Endodermal cell (in vitro differentiated cells): ENCODE data around the gene MCFD2. TPM values are rescaled to one million over a fixed set of nuclear protein-coding genes. Genes with fewer than 3 reads are reported as not detected.

Experiments used
- DNase-seq: peaks from one replicate; pipeline ENCODE4 v3.0.0-alpha.2; 2017
- H3K27ac ChIP-seq: 2 replicates; pipeline ENCODE4 v1.5.1; 2013; ENCODE audit warnings: mild to moderate bottlenecking, low read depth, low read length, moderate library complexity
- H3K27me3 ChIP-seq: 2 replicates; pipeline ENCODE4 v1.6.1; 2013; ENCODE audit warnings: mild to moderate bottlenecking, low read length, moderate library complexity; ENCODE audit not compliant: insufficient read depth, control insufficient read depth, poor library complexity, severe bottlenecking
- H3K36me3 ChIP-seq: 2 replicates; pipeline ENCODE4 v1.7.0; 2013; ENCODE audit warnings: mild to moderate bottlenecking, low read length, moderate library complexity; ENCODE audit not compliant: control insufficient read depth, insufficient read depth
- H3K4me1 ChIP-seq: one replicate; pipeline ENCODE4 v1.7.0; 2013; ENCODE audit warnings: low read length; ENCODE audit not compliant: control insufficient read depth, insufficient read depth
- H3K4me3 ChIP-seq: 2 replicates; pipeline ENCODE4 v1.5.1; 2013; ENCODE audit warnings: mild to moderate bottlenecking, low read length, moderate library complexity
- H3K9ac ChIP-seq: 2 replicates; pipeline ENCODE4 v1.6.1; 2013; ENCODE audit warnings: mild to moderate bottlenecking, low read length, moderate library complexity; ENCODE audit not compliant: poor library complexity, severe bottlenecking; ENCODE audit errors: extremely low read depth
- H3K9me3 ChIP-seq: 2 replicates; pipeline ENCODE4 v1.6.1; 2013; ENCODE audit warnings: mild to moderate bottlenecking, low read length, moderate library complexity; ENCODE audit not compliant: control insufficient read depth
- H3K27ac Mint-ChIP-seq: 2 replicates; pipeline ENCODE4 v1.8.0; 2020; ENCODE audit warnings: mixed read lengths
- H3K27me3 Mint-ChIP-seq: 2 replicates; pipeline ENCODE4 v1.8.0; 2021; ENCODE audit warnings: mild to moderate bottlenecking, mixed read lengths; ENCODE audit not compliant: insufficient read depth
- H3K36me3 Mint-ChIP-seq: 2 replicates; pipeline ENCODE4 v1.8.0; 2020; ENCODE audit warnings: low read depth, mixed read lengths
- H3K4me1 Mint-ChIP-seq: 2 replicates; pipeline ENCODE4 v1.8.0; 2020; ENCODE audit warnings: mixed read lengths
- H3K4me3 Mint-ChIP-seq: 2 replicates; pipeline ENCODE4 v1.8.0; 2020; ENCODE audit warnings: mild to moderate bottlenecking, moderate library complexity, mixed read lengths
- H3K9me3 Mint-ChIP-seq: 2 replicates; pipeline ENCODE4 v1.8.0; 2020; ENCODE audit warnings: mild to moderate bottlenecking, mixed read lengths
- WGBS, 2 experiments: methylation state at CpG; one replicate each; pipeline versions ENCODE4 v1.1.5 to v1.1.7; 2013; ENCODE audit warnings: missing lambda C conversion rate in 2 of 2, mixed read lengths in 1 of 2; ENCODE audit not compliant: insufficient coverage in 1 of 2, insufficient read length in 1 of 2; 5-methylcytosine and 5-hydroxymethylcytosine counted together
- total RNA-seq, 2 donors: library from RNA; stranded (reverse); fragmentation: NEBNext Ultra II Directional in 1 of 2; extraction: Animal tissue kit (Norgen Biotek cat#: 25700) in 1 of 2; gene quantifications; 2 replicates in 1 of 2; 3 replicates in 1 of 2; pipeline ENCODE4 v1.2.1, GENCODE V29; 2021
- TF ChIP-seq, protein P1 (sequence below): fragments of 200-600 bp; sonication (generic); conservative IDR thresholded peaks from 2 replicates; pipeline ENCODE4 v1.5.0; 2021; ENCODE audit warnings: antibody characterized with exemption, mild to moderate bottlenecking

Gene MCFD2
- total RNA-seq, 2 donors from 2014 or later: 82.4 to 82.9 TPM

DNA sequence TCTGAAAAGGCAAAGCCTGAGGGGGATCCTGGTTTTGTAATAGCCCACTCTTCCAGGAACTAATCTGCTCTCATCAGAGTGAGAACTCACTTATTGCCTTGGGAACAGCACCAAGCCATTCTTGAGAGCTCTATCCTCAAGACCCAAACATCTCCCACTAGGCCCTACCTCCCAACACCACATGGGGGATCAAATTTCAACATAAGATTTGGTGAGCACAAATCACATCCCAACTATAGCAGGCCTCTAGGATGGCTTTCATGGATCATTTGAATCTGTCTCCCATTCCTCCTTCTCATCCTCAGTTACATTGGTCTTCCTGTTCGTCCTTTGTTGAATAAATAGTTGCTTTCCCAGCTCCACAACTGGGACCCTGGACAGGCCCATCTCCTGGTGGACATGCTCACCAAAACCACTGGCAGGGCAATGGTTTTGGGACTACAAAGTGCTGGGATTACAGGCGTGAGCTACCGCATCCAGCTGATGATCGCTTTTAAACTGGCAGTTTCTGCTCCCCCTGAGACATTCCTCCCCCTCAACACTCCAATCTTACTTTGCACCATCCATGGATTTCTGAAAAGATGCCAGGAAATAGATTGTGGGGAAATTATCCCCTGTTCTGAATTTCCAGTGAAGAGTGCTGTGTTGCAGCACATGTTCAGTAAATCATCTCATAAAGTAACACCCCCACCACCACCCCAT lies 42.6 kb downstream of the MCFD2 start:
- Histone ChIP-seq H3K27ac (no peak overlapping the region), H3K36me3 (no peaks in the 10 kb centered on the region), H3K4me3 (no peak overlapping the region), H3K27me3 (no peaks in the 10 kb centered on the region), H3K9me3 (no peaks in the 10 kb centered on the region), H3K9ac (no peak overlapping the region), H3K4me1 (peaks cover 10% of the 10 kb centered on the region)
- TF ChIP-seq, protein P1, sequence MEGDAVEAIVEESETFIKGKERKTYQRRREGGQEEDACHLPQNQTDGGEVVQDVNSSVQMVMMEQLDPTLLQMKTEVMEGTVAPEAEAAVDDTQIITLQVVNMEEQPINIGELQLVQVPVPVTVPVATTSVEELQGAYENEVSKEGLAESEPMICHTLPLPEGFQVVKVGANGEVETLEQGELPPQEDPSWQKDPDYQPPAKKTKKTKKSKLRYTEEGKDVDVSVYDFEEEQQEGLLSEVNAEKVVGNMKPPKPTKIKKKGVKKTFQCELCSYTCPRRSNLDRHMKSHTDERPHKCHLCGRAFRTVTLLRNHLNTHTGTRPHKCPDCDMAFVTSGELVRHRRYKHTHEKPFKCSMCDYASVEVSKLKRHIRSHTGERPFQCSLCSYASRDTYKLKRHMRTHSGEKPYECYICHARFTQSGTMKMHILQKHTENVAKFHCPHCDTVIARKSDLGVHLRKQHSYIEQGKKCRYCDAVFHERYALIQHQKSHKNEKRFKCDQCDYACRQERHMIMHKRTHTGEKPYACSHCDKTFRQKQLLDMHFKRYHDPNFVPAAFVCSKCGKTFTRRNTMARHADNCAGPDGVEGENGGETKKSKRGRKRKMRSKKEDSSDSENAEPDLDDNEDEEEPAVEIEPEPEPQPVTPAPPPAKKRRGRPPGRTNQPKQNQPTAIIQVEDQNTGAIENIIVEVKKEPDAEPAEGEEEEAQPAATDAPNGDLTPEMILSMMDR: no peak
- H3K4me1 Mint-ChIP-seq: peaks cover 6% of the 10 kb centered on the region
- peaks cover 3% of the 10 kb centered on the region for H3K27me3 Mint-ChIP-seq
- 88 to 94% methylated on average over 1 to 4 of the region's 4 CpGs for WGBS, 2 experiments
- DNase-seq: no peak
- H3K4me3 Mint-ChIP-seq: no peak overlapping the region
- H3K27ac Mint-ChIP-seq: no peak overlapping the region
- no peaks in the 10 kb centered on the region for H3K36me3 Mint-ChIP-seq
- H3K9me3 Mint-ChIP-seq: no peaks in the 10 kb centered on the region

GRCh38 chr2:46871976-46872381 lies 43.6 kb downstream of the MCFD2 start:
- Mint-ChIP-seq H3K4me3 (no peak overlapping the region), H3K9me3 (no peaks in the 10 kb centered on the region), H3K36me3 (no peaks in the 10 kb centered on the region), H3K4me1 (peaks cover 6% of the 10 kb centered on the region), H3K27ac (no peak overlapping the region), H3K27me3 (peaks cover 3% of the 10 kb centered on the region)
- TF ChIP-seq, protein P1: no peak
- Histone ChIP-seq H3K9me3 (no peaks in the 10 kb centered on the region), H3K27me3 (no peaks in the 10 kb centered on the region), H3K36me3 (no peaks in the 10 kb centered on the region), H3K4me3 (no peak overlapping the region), H3K9ac (no peak overlapping the region), H3K4me1 (peaks cover 10% of the 10 kb centered on the region), H3K27ac (no peak overlapping the region)
- DNase-seq: no peak
- 93 to 97% methylated on average over 6 of the region's 6 CpGs for WGBS, 2 experiments

DNA sequence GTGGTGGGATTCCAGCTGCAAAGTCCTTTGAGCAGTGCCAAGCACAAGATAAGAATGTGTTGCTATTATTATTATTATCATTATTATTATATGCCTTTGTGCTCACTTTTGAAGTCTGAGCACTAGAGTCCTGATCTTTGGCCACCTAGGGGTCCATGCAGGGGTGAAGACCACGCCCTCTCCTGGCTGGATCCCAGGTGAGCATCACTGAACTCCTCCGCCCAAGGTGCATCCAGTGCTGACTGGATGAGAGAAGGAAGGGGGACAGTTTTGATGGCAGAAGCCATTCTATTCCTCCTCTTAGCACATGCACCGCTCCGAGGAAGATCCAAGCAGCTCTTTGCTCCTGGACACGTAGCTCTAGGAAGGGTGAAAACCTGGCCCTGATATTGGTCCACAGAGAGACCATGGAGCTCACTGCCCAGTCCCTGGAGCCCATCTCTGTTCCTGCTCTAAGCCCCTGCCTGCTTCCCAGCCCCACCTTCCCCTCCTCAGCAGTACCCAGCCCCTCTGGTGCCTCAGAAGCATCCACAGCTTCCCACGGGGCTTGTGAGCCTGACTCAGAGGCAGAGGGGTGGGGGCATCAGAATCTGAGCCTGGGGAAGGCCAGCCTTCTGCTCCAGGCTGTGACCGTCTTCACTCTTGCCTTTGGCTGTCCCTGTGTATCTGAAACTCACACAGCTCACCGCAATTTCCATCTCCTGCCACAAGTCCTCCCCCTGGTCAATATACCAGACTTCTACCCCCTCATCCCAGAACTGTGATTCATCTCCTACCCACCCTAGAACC lies 45.4 kb downstream of the MCFD2 start:
- 86 to 90% methylated on average over 6 to 8 of the region's 8 CpGs for WGBS, 2 experiments
- Mint-ChIP-seq H3K4me1 (peaks cover 6% of the 10 kb centered on the region), H3K27me3 (peaks cover 3% of the 10 kb centered on the region), H3K9me3 (no peaks in the 10 kb centered on the region), H3K36me3 (no peaks in the 10 kb centered on the region), H3K27ac (no peak overlapping the region), H3K4me3 (no peak overlapping the region)
- DNase-seq: no peak
- TF ChIP-seq, protein P1: peak; percentile 23
- H3K9me3 ChIP-seq: no peaks in the 10 kb centered on the region
- H3K9ac ChIP-seq: no peak overlapping the region
- H3K27ac ChIP-seq: no peak overlapping the region
- H3K4me1 ChIP-seq: peaks cover 10% of the 10 kb centered on the region
- no peaks in the 10 kb centered on the region for H3K36me3 ChIP-seq
- H3K4me3 ChIP-seq: no peak overlapping the region
- H3K27me3 ChIP-seq: no peaks in the 10 kb centered on the region
